HG03064 (cell line): Measurements from ENCODE around the gene ESPNL.

Experiments used
- ATAC-seq: cut with Tn5 transposase; IDR thresholded peaks from one replicate; pipeline ENCODE4 v1.9.1; 2021; ENCODE audit warnings: low read depth; ENCODE audit not compliant: unreplicated experiment

The ESPNL gene

DNA sequence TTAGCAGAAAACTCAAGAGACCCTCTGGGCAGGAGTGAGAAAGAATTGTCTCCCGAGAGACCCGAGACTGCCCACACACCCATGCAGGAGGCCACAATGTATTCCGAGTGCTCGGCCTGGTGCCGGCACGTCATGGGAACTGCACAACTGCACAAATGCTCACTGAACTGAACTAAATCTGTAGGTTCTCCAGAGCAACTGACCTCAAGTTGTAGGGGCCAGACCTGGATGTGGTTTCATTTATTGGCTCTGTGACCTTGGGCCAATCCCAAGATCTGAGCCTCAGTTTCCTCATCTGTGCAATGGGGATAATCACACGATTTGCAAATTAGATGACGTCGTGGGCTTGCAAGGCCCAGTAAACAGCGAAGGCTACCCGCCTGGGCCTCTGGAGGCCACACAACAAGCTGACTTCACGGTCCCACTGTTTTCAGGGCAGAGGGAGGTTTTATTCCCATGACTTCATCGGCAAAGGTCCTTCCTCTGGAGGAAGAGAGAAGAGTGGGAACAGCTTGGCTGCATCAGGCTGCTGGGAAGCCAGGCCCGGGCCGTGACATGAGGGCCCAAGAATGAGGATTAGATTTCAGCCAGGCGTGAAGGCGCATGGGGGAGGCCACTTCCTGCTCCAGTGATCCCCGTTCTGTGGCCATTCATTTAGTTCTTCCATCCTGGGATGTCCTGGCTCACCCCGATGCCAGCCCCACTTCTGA lies 55.1 kb downstream of the ESPNL start:
- no peak for ATAC-seq

DNA sequence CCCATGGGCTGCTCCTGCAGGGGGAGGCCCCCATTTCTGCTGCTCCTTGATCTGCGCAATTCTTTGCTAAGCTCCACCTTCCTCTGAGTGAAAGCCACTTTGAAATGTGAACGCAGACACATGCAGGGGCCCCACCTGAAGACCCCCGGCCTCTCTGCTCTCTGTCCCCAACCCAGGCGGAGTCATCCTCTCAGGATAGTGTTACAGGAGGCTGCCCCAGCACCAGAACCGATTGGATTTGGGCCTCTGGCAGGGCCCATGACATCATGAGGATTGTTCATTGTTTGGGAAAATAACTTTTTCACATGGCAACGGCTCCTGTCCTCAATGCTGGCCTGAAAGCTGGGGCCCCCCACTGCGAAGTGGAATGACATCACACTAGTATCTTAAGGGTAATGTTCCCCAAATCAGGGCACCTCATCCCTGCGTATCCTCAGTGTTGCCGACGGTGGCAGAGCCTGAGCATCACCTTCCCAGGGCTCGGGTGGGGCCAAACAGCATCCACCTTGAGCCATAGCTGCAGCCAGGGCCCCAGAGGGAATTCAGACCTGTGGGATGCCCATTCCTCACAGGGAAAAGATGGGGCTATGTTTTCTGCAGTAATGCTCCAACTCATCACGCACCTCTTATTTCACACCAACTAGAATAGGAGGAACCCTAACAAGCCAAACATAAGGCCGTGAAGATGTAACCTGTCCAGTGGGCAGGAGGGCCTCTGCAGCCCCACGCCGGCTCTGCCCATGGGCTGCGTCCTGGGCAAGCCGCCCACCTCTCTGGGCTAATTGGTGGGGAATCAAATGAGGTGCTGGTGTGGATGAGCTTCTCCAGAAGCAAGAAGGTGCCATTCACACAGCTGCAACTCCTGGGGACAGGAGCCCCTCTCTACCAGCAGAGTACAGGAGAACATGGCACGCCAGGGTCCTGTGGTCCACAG lies 55.9 kb downstream of the ESPNL start:
- no peak for ATAC-seq

DNA sequence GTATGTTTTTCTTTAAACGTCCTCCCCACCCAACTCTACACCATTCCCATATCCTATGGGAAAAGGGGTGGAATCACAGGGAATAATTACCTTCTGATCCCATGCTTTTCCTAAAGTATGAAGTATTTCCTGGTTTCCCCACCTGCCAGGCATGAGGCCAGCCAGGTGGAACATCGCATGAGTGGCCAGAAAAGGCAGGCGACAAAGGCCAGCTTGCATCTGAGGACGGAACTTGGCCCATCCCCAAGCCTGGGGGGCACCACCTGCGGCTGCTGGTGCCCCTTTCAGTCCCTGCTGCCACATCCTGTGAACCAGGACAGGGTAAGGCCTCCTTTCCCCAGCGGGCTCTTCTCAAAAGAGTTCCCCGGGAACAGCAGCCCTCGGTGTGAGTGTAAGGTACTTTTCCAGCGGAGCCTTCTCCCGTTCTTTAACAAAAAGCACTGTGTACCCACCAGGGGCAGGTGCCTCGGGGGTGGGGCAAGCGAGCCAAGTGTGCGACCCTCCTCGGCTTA lies 57.4 kb downstream of the ESPNL start:
- ATAC-seq = no peak

DNA sequence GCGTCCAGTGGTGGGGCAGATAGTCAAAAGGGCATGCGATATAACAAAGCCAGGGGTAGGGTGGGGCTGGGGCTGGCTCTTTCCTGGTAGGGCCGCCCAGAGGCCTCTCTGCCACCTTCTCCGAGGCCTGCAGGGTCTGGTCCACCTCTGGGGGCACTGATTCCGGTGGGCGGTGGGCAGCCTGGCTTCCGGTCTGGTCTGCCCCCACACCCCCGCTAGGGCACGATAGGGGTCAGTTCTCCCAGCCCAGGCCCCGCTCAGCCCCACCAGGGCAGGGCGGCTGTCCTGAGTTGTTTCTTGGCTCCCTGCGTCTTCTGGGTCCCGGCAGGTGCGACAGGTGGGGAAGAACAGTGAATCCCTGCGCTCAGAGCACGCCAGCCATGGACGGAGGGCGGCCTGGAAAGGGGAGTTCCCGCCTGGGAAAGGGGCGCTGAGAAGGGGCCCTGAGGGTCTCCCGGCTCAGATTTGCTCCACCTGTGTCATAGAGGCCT lies 57.9 kb downstream of the ESPNL start:
- no peak for ATAC-seq

DNA sequence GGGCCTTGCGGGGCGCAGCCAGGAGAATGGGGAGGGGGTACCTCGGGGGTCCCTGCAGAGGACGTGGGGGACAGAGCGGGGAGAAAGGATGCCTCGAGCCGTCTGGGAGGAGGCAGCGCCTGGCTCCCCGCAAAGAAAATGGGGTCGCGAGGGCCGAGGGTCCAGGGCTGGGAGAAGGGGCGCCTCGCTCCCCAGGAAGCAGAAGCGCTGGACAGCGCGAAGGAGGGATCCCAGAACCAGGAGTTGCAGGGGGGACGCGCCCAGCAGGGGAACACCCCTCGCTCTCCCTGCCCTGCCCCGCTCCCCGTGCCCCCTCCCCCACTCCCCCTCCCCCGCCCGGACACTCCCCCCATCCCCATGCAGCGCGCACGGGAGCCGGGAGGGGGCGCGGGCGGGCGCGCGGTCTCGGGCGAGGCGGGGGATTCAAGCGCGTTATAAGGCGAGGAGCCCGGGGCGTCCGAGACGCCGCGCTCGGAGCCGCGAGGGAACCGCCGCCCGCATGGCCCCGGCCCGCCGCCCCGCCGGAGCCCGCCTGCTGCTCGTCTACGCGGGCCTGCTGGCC lies 58.5 kb downstream of the ESPNL start, which contains the start of gene ERFE:
ERFE (plus strand) TSS at position 462 of the 562 bp plus-strand sequence; CDS start at position 500, 38 bp downstream.
- ATAC-seq = no peak

DNA sequence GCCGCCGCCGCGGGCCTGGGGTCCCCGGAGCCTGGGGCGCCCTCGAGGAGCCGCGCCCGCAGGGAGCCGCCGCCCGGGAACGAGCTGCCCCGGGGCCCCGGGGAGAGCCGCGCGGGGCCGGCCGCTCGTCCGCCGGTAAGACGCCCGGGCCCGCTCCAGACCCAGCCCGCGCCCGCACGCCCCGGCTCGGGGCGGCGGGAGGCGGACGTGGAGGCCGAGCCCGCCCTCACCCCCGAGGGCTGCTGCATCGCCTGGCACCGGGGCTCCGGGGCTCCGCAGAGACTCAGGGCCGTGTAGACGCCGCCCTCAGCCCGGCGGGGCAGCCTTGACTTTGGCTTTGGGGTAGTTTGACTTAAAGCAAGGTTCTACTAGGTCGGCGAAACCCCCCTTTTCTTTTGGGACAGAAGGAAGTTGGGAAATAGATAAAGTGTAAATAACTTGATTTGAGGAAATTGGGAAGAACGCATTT lies 59.0 kb downstream of the ESPNL start:
- no peak for ATAC-seq

DNA sequence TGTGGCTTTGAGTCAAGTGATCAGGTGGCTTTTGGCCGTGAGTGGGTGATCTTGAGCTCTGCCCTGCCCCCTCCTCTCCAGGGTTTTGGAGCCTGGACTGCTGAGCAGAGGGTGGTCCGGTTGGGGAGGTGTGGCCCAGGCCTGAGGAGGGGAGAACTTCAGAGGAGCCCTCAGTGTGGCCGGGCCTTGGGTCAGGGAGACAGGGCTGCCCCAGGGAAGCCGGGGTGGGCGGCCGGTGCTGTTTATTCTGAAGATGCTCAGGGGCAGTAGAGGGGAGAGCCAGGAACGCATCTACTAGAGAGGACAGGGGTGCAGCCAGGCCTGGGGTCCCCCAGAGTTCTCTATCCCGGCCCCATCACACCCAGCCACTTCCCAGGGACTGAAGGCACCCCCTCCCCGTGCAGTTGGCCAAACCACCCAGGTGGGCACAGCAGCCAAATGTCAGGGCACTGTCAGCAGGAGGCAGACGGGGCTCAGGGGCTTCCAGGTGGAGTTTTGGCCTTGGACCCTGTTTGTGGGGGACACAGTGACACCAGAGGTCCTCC lies 59.6 kb downstream of the ESPNL start:
- ATAC-seq = no peak

DNA sequence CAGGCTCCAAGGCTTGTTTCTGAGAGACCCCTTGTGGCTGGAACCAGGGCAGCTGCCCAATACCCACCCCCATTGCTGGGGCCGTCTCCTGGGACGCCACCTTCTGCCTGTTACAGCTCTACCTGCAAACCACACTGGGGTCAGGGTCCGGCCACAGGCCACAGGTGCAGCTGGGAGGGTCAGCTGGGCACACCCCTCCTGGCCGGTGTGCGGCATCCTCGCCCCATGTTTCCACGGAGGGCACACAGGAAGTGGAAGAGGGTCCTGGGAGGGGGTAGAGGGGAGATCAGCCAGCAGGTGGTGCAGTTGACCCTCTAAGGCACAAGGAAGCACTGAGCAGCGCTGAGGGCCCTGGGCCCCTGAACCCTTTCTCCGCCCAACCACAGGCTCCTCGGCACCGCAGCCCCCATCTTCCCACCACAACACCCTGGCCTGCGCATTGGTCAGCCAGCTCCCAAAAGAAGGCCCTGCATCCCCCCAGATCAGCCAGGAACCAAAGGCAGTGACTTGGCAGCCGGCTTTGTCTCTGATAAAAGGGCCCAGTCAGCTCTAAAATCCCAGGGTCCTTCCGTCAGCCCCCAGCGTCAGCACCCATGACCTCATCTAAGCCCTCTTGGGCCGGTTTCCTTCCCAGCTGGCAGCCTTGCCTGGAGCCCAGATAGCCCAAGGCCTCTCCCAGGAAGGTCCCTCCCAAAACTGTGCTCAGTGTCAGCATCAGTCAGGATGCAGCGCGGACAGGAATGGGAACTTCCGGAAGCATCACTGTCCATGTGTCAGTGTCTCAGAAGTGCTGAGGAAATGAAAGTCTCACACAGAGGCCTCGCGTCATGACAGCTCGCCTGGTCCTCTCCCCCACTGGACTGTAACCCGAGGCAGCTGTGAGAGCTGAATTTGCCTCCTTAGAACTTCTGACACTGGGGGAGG lies 60.3 kb downstream of the ESPNL start:
- ATAC-seq = no peak

DNA sequence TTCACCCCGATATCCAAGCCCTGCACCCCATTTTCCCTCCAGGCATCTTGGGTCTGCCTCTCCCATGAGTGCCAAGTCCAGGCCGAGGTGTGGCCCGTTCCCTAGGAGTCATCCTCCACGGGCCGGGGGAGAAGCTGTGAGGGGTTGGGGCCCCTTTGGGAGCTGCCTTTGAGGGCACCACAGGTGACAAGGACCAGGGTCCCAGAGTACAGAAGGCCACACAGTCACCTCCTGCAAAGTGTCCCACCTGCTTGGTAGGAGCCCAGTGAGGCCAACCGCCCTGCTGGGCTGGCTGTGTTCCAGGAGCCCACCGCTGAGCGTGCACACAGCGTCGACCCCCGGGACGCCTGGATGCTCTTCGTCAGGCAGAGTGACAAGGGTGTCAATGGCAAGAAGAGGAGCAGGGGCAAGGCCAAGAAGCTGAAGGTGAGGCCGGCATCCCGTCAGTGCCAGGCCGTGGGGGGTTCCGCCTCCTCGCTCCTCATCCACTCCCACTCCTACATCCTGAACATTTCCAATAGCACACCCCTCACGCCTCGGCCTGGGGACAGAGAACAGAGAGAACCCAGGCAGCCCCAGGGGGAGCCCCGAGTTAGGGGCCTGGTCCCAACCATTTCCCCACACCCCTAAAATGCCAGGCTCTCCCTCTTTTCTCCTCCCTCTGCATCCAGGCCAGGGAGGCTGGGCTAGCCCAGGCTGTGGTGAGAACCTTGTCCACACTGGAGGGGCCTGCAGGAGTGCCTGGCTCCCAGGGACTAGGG lies 61.3 kb downstream of the ESPNL start:
- no peak for ATAC-seq

DNA sequence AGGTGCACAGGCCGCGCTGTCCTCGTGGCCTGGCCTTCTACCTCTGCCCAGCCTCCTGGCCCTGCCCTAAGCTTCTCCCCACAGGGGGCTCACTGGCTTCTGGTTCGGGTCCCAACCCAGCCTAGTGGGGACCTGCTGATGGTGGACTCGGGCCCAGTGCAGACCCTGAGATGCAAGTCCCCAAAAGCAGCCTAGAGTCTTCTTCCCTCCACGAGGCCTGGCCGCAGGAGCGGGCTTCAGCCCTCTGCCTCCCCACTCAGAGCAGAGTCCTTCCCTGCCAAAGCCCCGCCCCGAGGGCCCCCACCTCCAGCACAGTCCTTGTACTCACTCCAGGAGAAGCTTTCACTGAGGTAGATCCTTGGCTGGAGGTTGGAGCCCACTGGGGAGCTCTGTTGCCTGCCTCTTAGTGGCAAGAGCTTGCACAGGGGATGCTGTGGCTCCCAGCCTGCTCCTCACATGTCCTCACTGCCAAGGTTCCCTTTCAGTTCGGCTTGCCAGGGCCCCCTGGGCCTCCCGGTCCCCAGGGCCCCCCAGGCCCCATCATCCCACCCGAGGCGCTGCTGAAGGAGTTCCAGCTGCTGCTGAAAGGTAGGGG lies 62.2 kb downstream of the ESPNL start:
- ATAC-seq = no peak

DNA sequence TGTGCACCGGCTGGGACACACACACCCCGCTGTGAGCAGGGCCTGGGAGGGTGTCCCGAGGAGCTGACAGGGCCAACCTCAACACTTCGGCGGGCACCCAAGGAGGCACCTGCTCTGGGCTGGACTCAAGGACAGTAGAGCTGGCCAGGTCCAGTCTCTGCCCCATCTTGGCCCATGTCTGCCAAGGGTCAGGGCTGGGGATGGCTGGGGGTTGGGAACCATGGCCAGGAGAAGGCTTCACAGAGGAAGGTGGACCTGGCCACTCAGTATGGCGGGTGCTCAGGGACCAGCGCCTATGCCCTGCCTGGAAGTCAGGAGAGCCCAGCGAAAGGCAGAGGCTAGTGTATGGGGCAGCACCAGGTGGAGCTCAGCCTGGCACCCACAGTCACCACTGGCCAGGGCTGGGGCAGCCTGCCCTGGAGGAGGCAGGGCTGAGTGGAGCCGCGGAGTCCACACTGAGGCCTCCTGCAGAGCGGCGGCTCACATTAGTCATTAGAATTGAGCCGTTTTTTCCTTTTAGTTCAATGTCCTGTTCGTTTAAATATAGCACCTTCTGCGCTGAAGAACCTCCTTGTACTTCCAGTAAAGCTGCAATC lies 62.8 kb downstream of the ESPNL start:
- ATAC-seq = no peak

DNA sequence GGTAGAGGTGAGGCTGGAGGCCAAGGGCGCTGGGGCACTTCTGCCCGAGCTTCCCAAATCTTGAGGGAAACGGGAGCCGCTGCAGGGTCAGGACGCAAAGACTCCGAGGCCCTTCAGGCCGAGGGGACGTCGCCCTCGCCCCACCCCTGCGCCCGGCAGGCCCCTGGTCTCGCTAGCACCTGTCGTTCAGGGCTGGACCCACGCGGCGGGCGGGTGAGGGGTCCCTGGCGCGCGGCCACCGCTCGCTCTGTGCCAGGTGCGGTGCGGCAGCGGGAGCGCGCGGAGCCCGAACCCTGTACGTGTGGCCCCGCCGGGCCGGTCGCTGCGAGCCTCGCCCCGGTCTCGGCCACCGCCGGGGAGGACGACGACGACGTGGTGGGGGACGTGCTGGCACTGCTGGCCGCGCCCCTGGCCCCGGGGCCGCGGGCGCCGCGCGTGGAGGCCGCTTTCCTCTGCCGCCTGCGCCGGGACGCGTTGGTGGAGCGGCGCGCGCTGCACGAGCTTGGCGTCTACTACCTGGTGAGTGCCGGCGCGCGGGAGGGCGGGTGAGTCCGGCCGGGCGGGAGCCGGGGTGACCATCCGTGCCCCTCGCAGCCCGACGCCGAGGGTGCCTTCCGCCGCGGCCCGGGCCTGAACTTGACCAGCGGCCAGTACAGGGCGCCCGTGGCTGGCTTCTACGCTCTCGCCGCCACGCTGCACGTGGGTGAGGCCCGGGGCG lies 63.5 kb downstream of the ESPNL start:
- ATAC-seq = no peak

DNA sequence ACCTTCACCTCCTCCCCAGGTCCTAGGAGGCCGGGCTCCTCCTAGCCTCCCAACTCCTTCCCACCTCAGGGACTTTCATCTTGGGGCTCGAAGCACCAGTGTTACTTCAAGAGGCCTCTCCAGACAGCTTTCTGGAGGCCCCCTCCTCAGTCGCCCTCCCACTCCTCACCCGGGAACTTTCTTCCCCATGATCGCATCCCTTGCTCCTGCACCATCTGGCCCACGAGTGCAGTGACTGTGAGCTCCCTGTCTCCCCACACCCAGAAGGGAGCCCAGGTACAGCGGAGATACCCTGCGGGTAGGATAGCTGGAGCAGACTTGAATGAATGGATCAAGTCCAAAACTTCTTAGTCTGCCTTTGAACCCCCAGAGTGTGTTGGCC lies 64.8 kb downstream of the ESPNL start:
- no peak for ATAC-seq

DNA sequence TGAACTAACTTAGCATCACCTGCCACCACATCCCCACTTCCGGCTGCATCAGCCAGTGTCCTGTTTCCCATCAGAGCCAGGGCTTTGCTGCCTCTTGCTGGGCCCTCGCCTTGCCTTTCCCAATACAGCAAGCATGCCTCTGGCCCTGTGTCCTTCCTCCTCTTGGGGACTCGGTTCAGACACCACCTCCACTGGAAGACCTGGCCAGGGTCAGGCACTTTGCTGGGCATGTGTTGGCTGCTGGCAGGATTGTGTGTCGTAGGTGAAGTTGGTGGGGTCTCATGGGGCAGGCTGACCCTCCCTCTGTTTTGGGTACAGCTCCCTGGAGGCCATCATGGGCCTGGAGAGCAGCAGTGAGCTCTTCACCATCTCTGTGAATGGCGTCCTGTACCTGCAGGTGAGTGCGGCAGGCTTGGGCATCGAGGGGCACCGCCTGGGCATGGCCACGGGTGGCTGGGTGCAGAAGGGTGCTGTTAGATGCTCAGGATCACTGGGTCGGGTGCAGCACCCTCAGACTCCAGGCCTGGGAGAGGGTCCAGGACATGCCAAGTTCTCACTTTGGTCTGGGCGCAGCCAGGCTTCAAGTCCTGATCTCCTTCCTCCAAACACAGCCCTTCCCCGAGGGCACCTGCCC lies 65.3 kb downstream of the ESPNL start:
- no peak for ATAC-seq

DNA sequence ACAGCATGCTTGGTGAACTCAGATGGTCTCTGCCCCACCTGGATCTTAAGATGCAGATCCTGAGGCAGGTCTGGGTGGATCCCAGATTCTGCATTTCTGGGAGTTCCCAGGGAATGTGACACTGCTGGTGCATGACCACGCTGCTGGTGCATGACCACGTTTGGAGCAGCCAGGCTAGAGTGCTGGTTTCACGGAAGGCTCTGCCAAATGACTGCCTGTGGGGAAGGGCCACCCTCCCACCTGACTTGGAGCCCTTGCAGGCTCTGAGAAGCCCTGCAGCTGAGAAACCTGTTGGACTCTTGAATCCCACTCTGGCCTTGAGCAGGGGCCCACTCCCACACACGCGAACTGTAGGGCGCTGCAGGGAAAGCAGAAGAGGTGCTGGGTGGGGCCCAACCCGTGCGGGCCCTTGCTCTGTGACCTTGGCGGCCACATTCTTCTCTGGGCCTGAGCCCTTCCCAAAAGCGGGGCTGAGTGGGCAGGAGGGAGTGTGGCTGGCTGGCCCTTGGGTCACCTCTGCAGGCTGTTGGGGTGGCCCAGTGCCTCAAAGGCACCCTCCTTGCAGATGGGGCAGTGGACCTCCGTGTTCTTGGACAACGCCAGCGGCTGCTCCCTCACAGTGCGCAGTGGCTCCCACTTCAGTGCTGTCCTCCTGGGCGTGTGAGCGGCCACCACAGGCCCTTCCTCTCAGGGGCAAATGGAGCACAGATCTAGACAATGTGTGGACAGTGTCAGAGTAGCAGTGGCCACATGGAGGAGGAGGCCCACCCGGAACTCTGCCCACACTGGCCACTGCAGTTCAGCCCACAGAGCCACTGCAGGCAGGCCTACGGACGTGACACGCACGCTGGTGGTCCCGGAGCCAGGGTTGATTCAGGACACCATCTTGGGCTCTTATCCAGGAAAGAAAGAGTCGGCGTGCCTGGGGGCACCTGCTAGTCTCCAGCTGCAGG lies 66.5 kb downstream of the ESPNL start:
- ATAC-seq = no peak

DNA sequence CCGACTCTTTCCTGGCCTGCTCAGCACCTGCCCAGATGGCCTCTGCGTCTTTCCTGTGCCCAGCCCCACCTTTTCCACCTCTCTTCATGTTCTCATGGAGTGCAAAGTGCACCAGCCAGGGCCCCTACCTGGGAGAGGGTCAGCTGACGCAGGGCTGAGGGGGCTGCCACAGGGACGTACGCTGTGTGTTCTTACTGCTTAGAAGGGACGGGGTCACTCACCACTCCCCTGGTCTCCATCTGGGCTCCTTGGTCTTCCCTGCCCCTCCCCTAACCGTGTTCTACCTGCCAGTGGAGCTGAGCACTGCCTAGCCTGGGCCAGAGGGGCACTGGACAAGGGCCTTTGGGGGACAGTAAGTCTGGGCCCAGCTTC lies 67.2 kb downstream of the ESPNL start:
- no peak for ATAC-seq
